Panc1 (cell line): ENCODE measurements around the gene SLC22A12. TPM values are rescaled to one million over a fixed set of nuclear protein-coding genes. Genes with fewer than 3 reads are reported as not detected.

Source experiments
- ATAC-seq: fragments of 200-7000 bp; cut with Tn5 transposase; 2 replicates; pipeline ENCODE4 v1.9.1; 2020; ENCODE audit warnings: mild to moderate bottlenecking, moderate library complexity
- BruUV-seq: library from RNA; stranded (reverse); fragments of 400-500 nt; replicated peaks from 2 replicates; lab custom pipeline; 2021; lab: Mats Ljungman, UMichigan
- CTCF ChIA-PET: fragments of 300-600 bp; sonication (Branson Sonifier 250); formaldehyde crosslinking; loops from one replicate; lab custom pipeline; 2022; ENCODE audit warnings: antibody characterized with exemption; lab: Charles Lee
- POLR2A ChIA-PET: fragments of 300-600 bp; sonication (Branson Sonifier 250); formaldehyde crosslinking; loops from one replicate; lab custom pipeline; 2022; ENCODE audit warnings: antibody characterized with exemption; lab: Charles Lee
- DNase-seq: peaks from one replicate; pipeline ENCODE4 v3.0.0-alpha.2; 2010; ENCODE audit warnings: low read depth, low spot score
- H3K27ac ChIP-seq: 2 replicates; pipeline ENCODE4 v1.5.1; 2011; ENCODE audit warnings: mild to moderate bottlenecking, low read length, inconsistent platforms
- H3K27me3 ChIP-seq: fragments of 200-500 bp; sonication (Bioruptor generic); 2 replicates; pipeline ENCODE4 v1.6.0; 2014; ENCODE audit warnings: low read length, inconsistent platforms; ENCODE audit not compliant: control insufficient read depth, insufficient read depth
- H3K36me3 ChIP-seq: fragments of 200-500 bp; sonication (Bioruptor generic); 2 replicates; pipeline ENCODE4 v1.5.1; 2014; ENCODE audit warnings: inconsistent platforms, mild to moderate bottlenecking, low read length, moderate library complexity; ENCODE audit not compliant: control insufficient read depth, insufficient read depth
- H3K4me1 ChIP-seq: 2 replicates; pipeline ENCODE4 v1.5.1; 2011; ENCODE audit warnings: inconsistent platforms, mild to moderate bottlenecking, low read length, moderate library complexity; ENCODE audit not compliant: control insufficient read depth, insufficient read depth
- H3K4me3 ChIP-seq, 2 experiments: 2 replicates each; pipeline ENCODE4 v1.5.1; 2011 to 2012; ENCODE audit warnings: low read depth in 2 of 2, low read length in 2 of 2, mild to moderate bottlenecking in 2 of 2, inconsistent platforms in 1 of 2, moderate library complexity in 1 of 2
- H3K9me3 ChIP-seq: fragments of 200-500 bp; sonication (Bioruptor generic); 2 replicates; pipeline ENCODE4 v1.5.1; 2014; ENCODE audit warnings: low read depth, mild to moderate bottlenecking, inconsistent platforms, low read length, moderate library complexity; ENCODE audit not compliant: control insufficient read depth, insufficient read depth
- CTCF ChIP-seq: fragments of 450-650 bp; IDR thresholded peaks from 2 replicates; pipeline ENCODE4 v1.5.1; 2017; ENCODE audit warnings: mild to moderate bottlenecking
- POLR2AphosphoS5 ChIP-seq: IDR thresholded peaks from 2 replicates; pipeline ENCODE4 v1.6.1; 2012; ENCODE audit warnings: mild to moderate bottlenecking, low read depth, low read length, moderate library complexity
- REST ChIP-seq, 2 experiments: IDR thresholded peaks; 2 replicates each; pipeline ENCODE4 v1.6.1; 2011 to 2012; ENCODE audit warnings: low read depth in 2 of 2, control low read depth in 1 of 2, low read length in 1 of 2, mild to moderate bottlenecking in 1 of 2, moderate library complexity in 1 of 2; ENCODE audit not compliant: insufficient read depth in 1 of 2
- SIN3A ChIP-seq: IDR thresholded peaks from 2 replicates; pipeline ENCODE4 v1.6.1; 2012; ENCODE audit warnings: low read depth, mild to moderate bottlenecking, low read length, moderate library complexity, borderline replicate concordance; ENCODE audit not compliant: insufficient read depth
- TCF7L2 ChIP-seq: IDR thresholded peaks from 2 replicates; pipeline ENCODE4 v1.6.1; 2011; ENCODE audit warnings: mild to moderate bottlenecking, low read depth, low read length, inconsistent platforms
- in situ Hi-C: cut with HindIII; loops from 2 replicates; pipeline ENCODE4 v1.10.0; 2016; ENCODE audit warnings: low sequenced_read_pairs, low pct_unique_long_range_greater_than_20kb
- intact Hi-C: fragments of 100-400 bp; cut with micrococcal nuclease; formaldehyde crosslinking; loops from one replicate; pipeline ENCODE4 v1.10.0; 2022; ENCODE audit not compliant: unreplicated experiment
- total RNA-seq: library from RNA; stranded (reverse); gene quantifications from one replicate; pipeline ENCODE4 v1.2.1, GENCODE V29; 2021; ENCODE audit not compliant: unreplicated experiment

SLC22A12 gene
- total RNA-seq, 1 experiment from 2014 or later: not detected

- H3K27ac ChIP-seq: no peak overlapping the region
- CTCF ChIA-PET: interaction anchor here (0.6 kb wide), 1 partner anchor 70 kb away, joined by 5 read pairs; no protein-coding TSS in a partner anchor
- no peak for TF ChIP-seq SIN3A
- no peak for TF ChIP-seq TCF7L2
- no peak for TF ChIP-seq REST (IDR thresholded peaks at IDR 0.05; ENCODE audit: insufficient read depth in 1 of 2, low read depth in 2 of 2, low read length in 1 of 2)
- ATAC-seq: no peak
- POLR2A ChIA-PET: no interaction called here
- BruUV-seq: no TSS peak
- H3K4me1 ChIP-seq: 0 out of 2 replicates have a peak, but pooled peaks cover 9% of the 10 kb centered on the region
- H3K27me3 ChIP-seq: no peaks in the 10 kb centered on the region
- no peak overlapping the region for H3K4me3 ChIP-seq
- DNase-seq: no peak
- intact Hi-C loops (no loop called here), in situ Hi-C loops (no loop called here)
- no peaks in the 10 kb centered on the region for H3K9me3 ChIP-seq
- no peaks in the 10 kb centered on the region for H3K36me3 ChIP-seq
These were observed 28.9 kb upstream of the SLC22A12 start for GRCh38 chr11:64561984-64562722.

GRCh38 chr11:64562723-64563351, 28.2 kb upstream of the SLC22A12 start:
- POLR2A ChIA-PET: no interaction called here
- H3K4me3 ChIP-seq: no peak overlapping the region
- no peaks in the 10 kb centered on the region for H3K27me3 ChIP-seq
- H3K4me1 ChIP-seq: 0 out of 2 replicates have a peak, but pooled peaks cover 9% of the 10 kb centered on the region
- H3K27ac ChIP-seq: no peak overlapping the region
- CTCF ChIA-PET: no interaction called here
- no peaks in the 10 kb centered on the region for H3K36me3 ChIP-seq
- TF ChIP-seq CTCF (no peak), SIN3A (no peak), TCF7L2 (no peak), REST (IDR thresholded peaks at IDR 0.05; ENCODE audit: insufficient read depth in 1 of 2, low read depth in 2 of 2, low read length in 1 of 2) (no peak), POLR2AphosphoS5 (no peak)
- intact Hi-C loops: no loop called here
- DNase-seq: no peak
- in situ Hi-C loops: no loop called here
- no peaks in the 10 kb centered on the region for H3K9me3 ChIP-seq
- BruUV-seq: no TSS peak
- no peak for ATAC-seq
